Left cardiac atrium (tissue), 2 donors: Measurements from ENCODE around the gene PIR. TPM values are rescaled to one million over a fixed set of nuclear protein-coding genes. Genes with fewer than 3 reads are reported as not detected.

Source experiments
- total RNA-seq, 2 donors: library from RNA; stranded (reverse); fragmentation: NEBNext Ultra II Directional; extraction: Animal tissue kit (Norgen Biotek cat#: 25700); gene quantifications; one replicate each; pipeline ENCODE4 v1.2.1, GENCODE V29; 2021
- donor health status: DM: no; HTN: yes; CAD: no; lungs with severe emphysema.
- donor health status: DM: yes; HTN: yes; CAD: no.

The PIR gene
- total RNA-seq, 2 donors from 2014 or later: 8.7 to 14.8 TPM

Other genes starting within 250 kb of the PIR start
- 1 to 10 TPM; 1.3 to 1.4 TPM for gene ASB9, start 223.2 kb downstream of the PIR start, total RNA-seq
- 10 to 100 TPM; 61.6 to 65.9 TPM for gene ASB11, start 177.7 kb downstream of the PIR start, total RNA-seq
- gene PIGA, start 157.8 kb downstream of the PIR start, total RNA-seq: 1 to 10 TPM; 2.9 to 6.3 TPM
- gene VEGFD, start 108.9 kb downstream of the PIR start, total RNA-seq: 10 to 100 TPM in 1 of 2 donors, 1 to 10 TPM in 1; 2.5 to 13.9 TPM
- 10 to 100 TPM in 1 of 2 donors, 1 to 10 TPM in 1; 1.6 to 16.8 TPM for gene BMX, start 7.5 kb upstream of the PIR start, total RNA-seq
- gene ACE2, start 107.6 kb upstream of the PIR start, total RNA-seq: 10 to 100 TPM; 14.3 to 17.2 TPM
- under 1 TPM; 0.31 to 0.53 TPM for gene CLTRN, start 171.5 kb upstream of the PIR start, total RNA-seq
- 10 to 100 TPM in 1 of 2 donors, 1 to 10 TPM in 1; 8.9 to 10.5 TPM for gene CA5B, start 244.9 kb upstream of the PIR start, total RNA-seq